BJ (cell line): ENCODE measurements around the gene CRIP3. TPM values are rescaled to one million over a fixed set of nuclear protein-coding genes. Genes with fewer than 3 reads are reported as not detected.

Source experiments
- CTCF ChIA-PET: fragments of 350-600 bp; formaldehyde crosslinking; extraction: SDS; loops from one replicate; lab custom pipeline; 2021; ENCODE audit warnings: antibody characterized with exemption, inconsistent platforms; lab: Yijun Ruan, JAX
- POLR2A ChIA-PET: fragments of 300-600 bp; sonication (Branson Sonifier 250); formaldehyde crosslinking; extraction: SDS; loops from one replicate; lab custom pipeline; 2021; ENCODE audit warnings: antibody characterized with exemption; lab: Charles Lee
- DNase-seq: peaks from one replicate; pipeline ENCODE4 v3.0.0-alpha.2; 2011; ENCODE audit warnings: low read depth
- H3K27me3 ChIP-seq: 2 replicates; pipeline ENCODE4 v1.6.0; 2011; ENCODE audit warnings: low read length; ENCODE audit not compliant: control insufficient read depth, insufficient read depth
- H3K36me3 ChIP-seq: 2 replicates; pipeline ENCODE4 v1.5.1; 2011; ENCODE audit warnings: low read length; ENCODE audit not compliant: control insufficient read depth, insufficient read depth
- H3K4me3 ChIP-seq: 2 replicates; pipeline ENCODE4 v1.5.1; 2011; ENCODE audit warnings: low read depth, mild to moderate bottlenecking, control low read depth, low read length
- CTCF ChIP-seq: IDR thresholded peaks from 2 replicates; pipeline ENCODE4 v1.5.1; 2011; ENCODE audit warnings: low read depth, mild to moderate bottlenecking, control low read depth, inconsistent platforms, low read length, moderate library complexity; ENCODE audit not compliant: insufficient read depth
- polyA plus RNA-seq: library from polyadenylated mRNA; depleted of rRNA; stranded (reverse); fragments of >200 nt; gene quantifications from 2 replicates; pipeline ENCODE4 v1.2.3, GENCODE V29; 2011

CRIP3 gene
- polyA plus RNA-seq, 1 experiment = not detected

GRCh38 chr6:43313813-43314212 is 5.2 kb upstream of the CRIP3 start:
- H3K27me3 ChIP-seq = peaks cover 4% of the 10 kb centered on the region; the same call in 1 of the 2 replicates
- POLR2A ChIA-PET = no interaction called here
- H3K36me3 ChIP-seq = no peaks in the 10 kb centered on the region
- no peak overlapping the region for H3K4me3 ChIP-seq
- DNase-seq = no peak
- CTCF ChIA-PET = interaction anchor here (0.6 to 2.2 kb wide), 5 partner anchors 16 to 193 kb away, joined by 3 to 7 read pairs (median 4); partner anchors contain the start of gene SLC22A7
- TF ChIP-seq CTCF = no peak

- peaks cover 7% of the 10 kb centered on the region for H3K27me3 ChIP-seq
- ChIA-PET POLR2A (no interaction called here), CTCF (no interaction called here)
- H3K4me3 ChIP-seq = no peak overlapping the region
- no peak for TF ChIP-seq CTCF
- no peaks in the 10 kb centered on the region for H3K36me3 ChIP-seq
- DNase-seq = no peak
Measured at GRCh38 chr6:43311666-43312065, 3.0 kb upstream of the CRIP3 start.

- no peaks in the 10 kb centered on the region for H3K36me3 ChIP-seq
- ChIA-PET CTCF (no interaction called here), POLR2A (no interaction called here)
Measured at GRCh38 chr6:43310624-43311023, 2.0 kb upstream of the CRIP3 start.

GRCh38 chr6:43310134-43310533 is 1.5 kb upstream of the CRIP3 start:
- DNase-seq = no peak
- ChIA-PET POLR2A (no interaction called here), CTCF (interaction anchor here (1.0 kb wide), 1 partner anchor 46 kb away, joined by 3 read pairs; no protein-coding TSS in a partner anchor)
- peaks cover 7% of the 10 kb centered on the region for H3K27me3 ChIP-seq
- no peak overlapping the region for H3K4me3 ChIP-seq
- no peaks in the 10 kb centered on the region for H3K36me3 ChIP-seq
- TF ChIP-seq CTCF = no peak

More at GRCh38 chr6:43310624-43311023, 2.0 kb upstream of the CRIP3 start:
- Histone ChIP-seq H3K4me3 (no peak overlapping the region), H3K27me3 (peaks cover 7% of the 10 kb centered on the region)
- DNase-seq = no peak
- no peak for TF ChIP-seq CTCF

- Histone ChIP-seq H3K4me3 (no peak overlapping the region; the same call in 1 of the 2 replicates), H3K27me3 (peaks cover 7% of the 10 kb centered on the region), H3K36me3 (no peaks in the 10 kb centered on the region)
- TF ChIP-seq CTCF = no peak
- no peak for DNase-seq
- ChIA-PET CTCF (interaction anchor here (1.0 to 2.0 kb wide), 4 partner anchors 8 to 407 kb away, joined by 3 to 7 read pairs (median 3); no protein-coding TSS in a partner anchor), POLR2A (interaction anchor here (0.6 kb wide), 1 partner anchor 27 kb away, joined by 5 read pairs; no protein-coding TSS in a partner anchor)
Measured at GRCh38 chr6:43308990-43309477, 408 bp upstream of the CRIP3 start.
